Endothelial cell of umbilical vein (primary cell): ENCODE data around the gene SMIM44.

Experiments used
- CTCF ChIP-seq, 2 donors: IDR thresholded peaks; 1 replicate in 1 of 2; 2 replicates in 1 of 2; pipeline ENCODE4 v1.5.1; 2011; ENCODE audit warnings: low read length in 2 of 2, mild to moderate bottlenecking in 2 of 2, moderate library complexity in 2 of 2, control low read depth in 1 of 2, inconsistent platforms in 1 of 2, low read depth in 1 of 2; ENCODE audit not compliant: insufficient read depth in 1 of 2; ENCODE audit errors: extremely low read depth in 1 of 2
- EZH2 ChIP-seq: IDR thresholded peaks from 2 replicates; pipeline ENCODE4 v1.6.1; 2012; ENCODE audit warnings: borderline replicate concordance, low read depth, mild to moderate bottlenecking, moderate library complexity, low read length, inconsistent platforms; ENCODE audit not compliant: severe bottlenecking
- JUN ChIP-seq: IDR thresholded peaks from 2 replicates; pipeline ENCODE4 v1.6.1; 2011; ENCODE audit warnings: borderline replicate concordance, low read depth; ENCODE audit not compliant: insufficient read length, insufficient read depth
- MAX ChIP-seq: IDR thresholded peaks from 2 replicates; pipeline ENCODE4 v1.6.1; 2011; ENCODE audit not compliant: insufficient read depth, insufficient read length
- POLR2A ChIP-seq: IDR thresholded peaks from 2 replicates; pipeline ENCODE4 v1.6.1; 2012; ENCODE audit warnings: low read depth, mild to moderate bottlenecking, control low read depth, low read length

GRCh38 chr19:3516675-3517207 is 33.5 kb upstream of the SMIM44 start:
- TF ChIP-seq CTCF (IDR thresholded peaks at IDR 0.05; ENCODE audit: extremely low read depth in 1 of 2, insufficient read depth in 1 of 2, low read depth in 1 of 2, low read length in 2 of 2) = no peak
- TF ChIP-seq EZH2 = no peak
- no peak for TF ChIP-seq MAX
- no peak for TF ChIP-seq JUN
- no peak for TF ChIP-seq POLR2A
